IPS-18c (cell line): Measurements from ENCODE around the gene SPATC1L.
"Not testable (repeated sequence)": the region's sequence is repeated elsewhere in the genome, so short reads cannot be mapped to it uniquely, and the experiment has no call there.

Source experiments
- H3K4me3 ChIP-seq: 2 replicates; pipeline ENCODE4 v1.7.0; 2013; ENCODE audit warnings: low read depth, mild to moderate bottlenecking, low read length, moderate library complexity; ENCODE audit not compliant: insufficient read depth
- H3K9me3 ChIP-seq: one replicate; pipeline ENCODE4 v1.6.1; 2013; ENCODE audit warnings: mild to moderate bottlenecking, low read length, moderate library complexity; ENCODE audit not compliant: control insufficient read depth, insufficient read depth

Gene SPATC1L

DNA sequence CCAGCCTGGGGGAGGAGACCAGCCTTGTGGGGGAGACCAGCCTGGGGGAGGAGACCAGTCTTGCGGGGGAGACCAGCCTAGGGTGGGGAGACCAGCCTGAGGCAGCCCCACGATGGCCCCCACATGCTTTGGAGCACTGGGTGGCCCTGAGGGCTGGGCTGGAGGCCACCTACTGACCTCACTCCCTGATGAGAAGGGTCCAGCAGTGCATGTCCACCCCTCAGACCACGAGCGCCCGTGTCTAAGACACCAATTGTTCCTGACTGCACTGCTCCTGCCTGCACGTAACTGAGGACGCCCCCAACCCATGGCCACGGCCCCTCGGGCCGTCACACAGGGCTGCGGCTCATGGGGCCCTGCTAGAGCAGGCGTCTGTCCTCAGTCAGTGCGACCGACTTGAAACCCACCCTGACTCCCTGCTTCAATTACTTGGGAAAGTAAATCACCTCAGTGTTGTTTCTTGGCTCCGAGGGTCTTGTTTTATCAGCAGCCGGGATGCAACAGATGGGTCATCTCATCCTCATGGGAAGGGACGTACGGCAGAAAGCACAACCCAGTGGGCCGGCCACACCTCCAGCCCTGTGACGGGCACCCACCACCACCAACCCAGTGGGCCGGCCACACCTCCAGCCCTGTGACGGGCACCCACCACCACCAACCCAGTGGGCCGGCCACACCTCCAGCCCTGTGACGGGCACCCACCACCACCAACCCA, at the start of gene SPATC1L:
TSS of gene SPATC1L (minus strand) at position 550 of the 715 bp plus-strand sequence. CDS start 1,643 bp downstream, outside the sequence.
- Histone ChIP-seq H3K4me3 (peak within 1 kb of the TSS; percentile 84), H3K9me3 (no peaks in the 10 kb centered on the region)

DNA sequence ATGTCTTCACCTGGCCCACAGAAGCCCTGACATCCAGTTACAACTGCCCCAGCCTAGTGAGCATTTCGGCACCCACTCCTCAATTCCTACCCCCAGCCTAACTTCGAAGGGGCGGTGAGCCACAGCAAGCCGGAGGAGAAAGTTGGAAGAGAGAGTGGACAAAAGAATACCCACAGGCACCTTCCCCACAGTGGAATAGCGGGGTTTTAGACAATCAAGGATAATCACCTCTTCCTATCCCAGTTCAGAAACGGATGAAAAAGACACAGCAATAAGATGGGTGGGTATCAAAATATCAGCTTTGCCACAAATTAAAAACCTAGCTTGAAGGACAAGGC, 45.6 kb upstream of the SPATC1L start:
- Histone ChIP-seq H3K4me3 (peak overlapping the region; percentile 71), H3K9me3 (peaks cover 10% of the 10 kb centered on the region)

DNA sequence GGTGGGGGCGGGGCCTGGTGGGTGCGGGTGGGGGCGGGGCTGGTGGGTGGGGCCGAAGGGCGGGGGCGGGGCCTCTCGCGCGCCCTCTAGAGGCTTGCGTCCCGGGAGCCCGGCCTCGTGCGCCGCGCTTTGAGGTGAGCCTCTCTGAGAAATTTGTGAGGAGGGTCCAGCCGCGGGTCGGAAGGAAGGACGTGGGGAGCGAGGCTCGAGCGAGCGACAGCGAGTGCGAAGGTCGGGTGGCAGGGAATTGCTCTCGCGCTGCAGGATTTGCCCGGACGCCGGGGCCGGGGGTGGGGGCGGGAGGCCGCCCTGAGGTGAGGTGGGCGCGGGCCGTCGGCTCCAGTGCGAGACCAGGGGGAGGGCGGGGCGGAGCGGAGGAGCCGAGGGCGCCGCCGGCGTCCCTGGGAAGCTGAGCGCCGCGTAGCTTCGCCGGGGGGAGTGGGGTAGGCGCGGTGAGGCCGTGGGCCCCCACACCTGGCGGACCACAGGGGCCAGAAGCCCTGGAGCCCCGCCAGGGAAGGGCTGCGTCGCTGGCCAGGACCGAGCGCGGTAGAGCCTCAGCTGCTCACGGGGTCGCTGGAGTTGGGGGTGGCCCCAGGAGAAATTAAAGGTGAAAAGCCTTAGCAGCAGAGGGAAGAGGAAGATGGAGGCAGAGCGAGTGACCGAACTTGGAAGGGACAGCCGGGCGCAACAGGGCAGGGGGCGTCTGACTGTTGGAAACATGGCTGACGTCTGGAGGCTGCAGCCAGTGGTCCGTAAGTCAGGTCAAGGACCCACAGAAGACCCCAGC, 45.1 kb upstream of the SPATC1L start:
- Histone ChIP-seq H3K4me3 (peak overlapping the region; percentile 71), H3K9me3 (peaks cover 10% of the 10 kb centered on the region)

DNA sequence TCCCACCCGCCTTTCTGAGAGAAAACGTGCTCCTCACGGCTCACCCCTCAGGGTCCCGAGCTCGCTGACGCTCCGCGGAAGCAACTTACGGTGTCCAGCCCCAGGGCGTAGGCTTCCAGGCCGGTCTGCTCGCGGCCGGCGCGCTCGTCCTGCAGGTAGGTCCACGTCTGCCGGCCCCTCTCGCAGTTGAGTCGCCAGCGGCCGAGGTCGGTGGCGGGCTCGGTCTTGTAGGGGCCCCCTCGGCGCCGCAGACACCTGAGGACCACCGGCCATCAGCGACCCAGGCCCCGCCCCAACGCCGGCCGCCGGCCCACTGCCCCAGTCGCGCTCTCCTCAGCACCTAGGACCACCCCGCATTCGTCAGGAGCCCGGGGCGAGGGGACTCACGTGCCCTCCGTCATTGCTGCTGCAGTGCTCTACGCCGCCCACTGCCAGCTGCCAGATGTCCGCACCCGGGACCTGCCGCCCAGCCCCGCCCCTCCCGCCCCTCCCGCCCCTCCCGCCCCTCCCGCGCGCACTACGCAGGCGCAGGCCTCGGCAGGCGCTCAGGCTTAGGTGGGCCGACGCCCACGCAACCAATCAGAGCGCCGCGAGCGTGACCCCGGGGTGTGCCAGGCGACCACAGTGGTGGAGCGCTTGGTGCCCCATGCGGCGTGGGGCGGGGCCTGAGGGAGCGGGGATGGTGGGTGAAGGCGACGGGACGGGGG, 44.2 kb upstream of the SPATC1L start, which contains the start of gene LSS:
TSS of gene LSS (minus strand) at position 430 of the 707 bp plus-strand sequence. CDS start at position 401, 29 bp downstream.
- peak within 1 kb of the TSS; percentile 71 for H3K4me3 ChIP-seq
- H3K9me3 ChIP-seq: peaks cover 10% of the 10 kb centered on the region

DNA sequence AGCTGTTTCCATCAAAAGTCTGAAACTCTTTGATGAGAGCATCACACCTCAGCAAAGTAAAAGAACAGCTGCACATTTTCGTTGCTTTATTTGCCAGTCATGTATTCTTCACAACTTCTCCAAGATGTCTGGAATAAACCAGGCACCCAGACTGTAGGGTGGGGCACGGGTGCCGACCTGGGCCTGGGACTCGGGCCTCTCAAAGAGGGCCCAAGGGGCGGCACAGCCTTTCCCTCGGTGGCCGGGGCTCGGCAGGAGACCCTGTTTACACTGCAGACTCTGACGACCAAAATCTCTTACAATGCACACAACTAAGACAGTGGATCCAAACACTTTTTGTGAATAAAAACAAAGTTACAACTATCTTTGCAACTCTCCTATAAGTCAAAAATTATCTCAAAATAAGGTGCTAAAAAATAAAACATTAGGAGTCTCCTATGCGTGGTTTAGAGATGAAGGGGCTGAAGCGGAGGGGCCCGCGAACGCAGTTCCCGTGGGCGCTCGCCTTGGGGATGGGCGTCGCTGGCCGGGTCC, 43.6 kb upstream of the SPATC1L start:
- peak overlapping the region; percentile 69 for H3K4me3 ChIP-seq
- H3K9me3 ChIP-seq: peaks cover 10% of the 10 kb centered on the region

DNA sequence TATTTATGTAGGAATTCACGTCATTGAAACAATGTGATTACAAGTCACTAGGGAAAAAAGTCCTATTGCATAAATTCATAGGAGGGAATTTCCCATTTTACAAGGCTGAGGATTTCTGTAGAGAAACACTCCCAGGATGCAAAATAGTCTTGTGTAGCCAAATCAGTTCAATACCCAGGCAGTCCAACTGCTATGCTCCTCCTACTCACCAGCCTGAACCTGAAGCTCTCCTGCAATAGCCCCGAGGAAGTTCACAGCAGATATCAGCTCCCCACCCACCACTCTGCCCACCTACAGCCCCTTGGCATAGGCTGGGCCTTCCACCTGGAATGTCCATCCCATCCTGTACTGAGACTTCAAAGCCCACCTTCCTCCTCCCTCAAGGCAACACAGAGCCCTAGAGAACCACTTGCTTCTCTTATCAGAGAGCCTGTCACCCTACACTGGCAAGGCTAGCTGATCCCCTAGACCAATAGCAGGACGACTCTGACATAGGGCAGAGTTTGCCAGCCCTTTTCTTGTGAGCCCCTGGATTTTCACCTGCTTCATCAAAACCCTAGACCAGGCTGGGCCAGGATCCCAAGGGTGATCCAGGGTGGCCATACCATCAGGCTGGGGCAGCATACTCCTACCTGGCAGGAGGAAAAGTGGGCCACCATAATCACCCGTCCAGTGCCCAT, 42.8 kb upstream of the SPATC1L start:
- peaks cover 10% of the 10 kb centered on the region for H3K9me3 ChIP-seq
- 0 out of 2 replicates have a peak overlapping the region, but pooled peaks have one; percentile 69 for H3K4me3 ChIP-seq

DNA sequence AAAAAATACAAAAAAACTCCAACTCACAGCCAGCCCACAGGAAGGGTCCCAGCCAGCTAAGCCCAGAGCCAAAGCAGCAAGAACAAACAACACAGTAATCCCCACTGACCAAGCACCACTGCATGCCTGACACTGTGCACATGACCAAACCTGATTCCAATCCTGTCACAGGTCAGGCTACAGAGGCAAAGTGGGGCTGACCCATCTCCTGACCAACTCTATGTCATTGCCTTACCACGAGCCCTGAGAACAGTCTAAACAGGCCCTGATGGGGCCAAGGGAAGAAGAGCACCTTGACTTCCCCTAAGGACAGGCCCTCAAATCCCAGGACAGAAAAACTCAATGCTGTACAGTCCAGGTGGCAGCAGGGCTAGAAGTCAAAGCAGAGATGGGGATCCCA, 41.9 kb upstream of the SPATC1L start:
- no peak overlapping the region for H3K4me3 ChIP-seq

DNA sequence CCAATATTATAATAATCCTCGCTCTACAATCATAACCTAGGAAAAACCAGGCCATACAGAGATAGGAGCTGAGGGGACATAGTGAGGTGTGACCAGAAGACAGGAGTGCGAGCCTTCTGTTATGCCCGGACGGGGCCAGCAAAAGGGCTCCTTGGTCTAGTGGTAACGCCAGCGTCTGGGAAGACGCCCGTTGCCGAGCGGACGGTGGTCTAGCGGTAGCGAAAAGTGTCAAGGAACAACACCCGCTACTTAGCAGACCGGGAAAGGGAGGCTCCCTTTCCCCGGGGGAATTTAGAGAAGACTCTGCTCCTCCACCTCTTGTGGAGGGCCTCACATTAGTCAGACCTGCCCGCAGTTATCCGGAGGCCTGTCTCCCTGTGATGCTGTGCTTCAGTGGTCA, 39.4 kb upstream of the SPATC1L start:
- H3K9me3 ChIP-seq, H3K4me3 ChIP-seq: not testable (repeated sequence)

More for the DNA sequence above, 41.9 kb upstream of the SPATC1L start:
- H3K9me3 ChIP-seq: peaks cover 2% of the 10 kb centered on the region

DNA sequence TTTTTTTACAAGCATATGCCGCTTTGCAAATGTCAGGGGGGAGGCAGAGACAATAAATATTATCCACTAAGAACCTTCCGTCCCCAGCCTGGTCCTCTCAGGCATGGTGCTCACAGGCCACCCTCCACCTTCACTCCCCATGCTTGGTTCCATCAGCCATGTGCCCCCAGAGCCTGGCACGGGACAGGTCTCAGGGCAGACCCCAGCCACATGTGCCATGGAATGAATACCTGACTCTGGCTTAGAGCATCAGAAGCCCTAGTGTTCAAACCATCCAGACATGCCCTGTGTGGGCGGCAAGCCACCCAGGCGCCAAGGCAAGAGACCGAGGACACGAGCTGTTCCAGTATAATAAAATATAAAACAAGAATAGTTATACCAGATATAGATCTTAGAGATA, 39.0 kb upstream of the SPATC1L start:
- Histone ChIP-seq H3K4me3 (no peak overlapping the region), H3K9me3 (no peaks in the 10 kb centered on the region)

DNA sequence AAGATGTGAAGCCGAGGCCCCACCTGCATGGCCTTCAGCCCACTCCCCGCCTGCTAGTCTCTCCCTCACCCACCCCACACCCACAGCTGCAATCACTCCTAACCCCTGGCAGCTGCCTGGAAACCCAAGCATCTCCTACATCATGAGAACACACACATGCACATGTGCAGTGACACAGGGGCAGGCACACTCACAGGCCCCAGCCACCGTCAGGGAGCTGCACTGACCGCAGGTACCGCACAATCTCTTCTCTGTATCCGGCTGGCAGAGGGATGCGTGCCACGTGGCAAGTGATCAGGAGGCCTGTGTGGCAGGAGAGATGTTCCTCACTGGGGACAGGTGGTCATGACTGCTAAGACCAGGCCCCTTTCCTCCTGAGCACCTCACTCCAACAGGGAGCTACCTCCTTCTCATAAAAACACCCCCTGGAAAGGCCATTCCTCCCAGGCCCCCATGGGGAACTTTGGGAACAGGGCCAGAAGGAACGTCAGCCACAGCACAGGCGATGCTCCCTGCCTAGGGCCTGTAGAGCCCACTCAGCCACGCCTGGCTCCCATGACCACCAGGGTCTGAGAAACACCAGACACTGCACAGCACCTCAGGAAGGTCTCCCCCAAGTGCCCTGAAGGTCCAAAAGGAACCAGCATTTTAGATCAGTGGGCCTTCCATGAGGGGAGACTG, 38.3 kb upstream of the SPATC1L start:
- Histone ChIP-seq H3K9me3 (no peaks in the 10 kb centered on the region), H3K4me3 (no peak overlapping the region)

DNA sequence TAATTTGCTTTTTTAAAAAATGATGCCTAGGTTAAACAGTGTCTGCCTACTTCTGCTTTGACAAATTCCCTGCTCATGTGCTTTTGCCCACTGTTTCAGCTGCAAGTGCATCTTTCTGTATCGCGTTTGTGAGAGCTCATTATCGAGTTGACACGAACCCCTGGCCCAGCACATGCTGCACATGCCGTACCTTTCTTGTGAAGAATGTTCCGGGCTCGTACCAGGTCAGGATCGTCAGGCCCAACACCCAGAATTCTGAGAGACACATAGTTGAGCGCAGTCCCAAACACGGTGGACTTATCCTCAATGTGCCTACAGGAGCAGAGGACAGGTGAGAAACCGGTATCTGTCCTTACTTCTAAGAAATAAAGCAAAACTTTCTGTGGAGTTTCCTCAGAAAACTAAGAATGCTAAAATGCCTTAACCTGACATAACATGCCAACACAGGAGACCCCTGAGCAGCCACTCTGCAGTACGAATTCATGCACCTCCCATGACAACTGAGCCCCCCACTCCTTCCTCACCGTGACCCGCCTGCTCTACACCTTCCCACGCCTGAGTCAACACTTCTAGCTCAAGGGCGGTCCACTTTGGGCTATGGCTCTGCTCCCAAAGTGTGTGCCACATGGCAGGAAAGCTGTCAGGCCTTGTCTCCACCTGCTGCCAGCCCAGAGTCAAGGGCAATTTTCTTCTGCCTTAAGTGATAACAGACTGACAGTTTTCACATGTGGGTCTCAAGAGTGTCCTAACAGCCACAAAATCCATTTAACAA, 37.6 kb upstream of the SPATC1L start:
- H3K4me3 ChIP-seq: no peak overlapping the region
- no peaks in the 10 kb centered on the region for H3K9me3 ChIP-seq

DNA sequence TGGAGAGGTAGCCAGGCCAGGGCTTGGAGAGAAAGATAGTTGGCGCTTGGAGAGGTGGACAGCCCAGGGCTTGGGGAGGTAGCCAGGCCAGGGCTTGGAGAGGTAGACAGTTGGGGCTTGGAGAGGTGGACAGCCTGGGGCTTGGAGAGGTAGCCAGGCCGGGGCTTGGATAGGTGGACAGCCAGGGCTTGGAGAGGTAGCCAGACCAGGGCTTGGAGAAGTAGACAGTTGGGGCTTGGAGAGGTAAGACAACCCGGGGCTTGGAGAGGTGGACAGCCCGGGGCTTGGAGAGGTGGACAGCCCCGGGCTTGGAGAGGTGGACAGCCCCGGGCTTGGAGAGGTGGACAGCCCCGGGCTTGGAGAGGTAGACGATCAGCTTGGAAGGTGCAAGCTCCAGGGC, 36.6 kb upstream of the SPATC1L start:
- Histone ChIP-seq H3K4me3 (no peak overlapping the region), H3K9me3 (no peaks in the 10 kb centered on the region)

DNA sequence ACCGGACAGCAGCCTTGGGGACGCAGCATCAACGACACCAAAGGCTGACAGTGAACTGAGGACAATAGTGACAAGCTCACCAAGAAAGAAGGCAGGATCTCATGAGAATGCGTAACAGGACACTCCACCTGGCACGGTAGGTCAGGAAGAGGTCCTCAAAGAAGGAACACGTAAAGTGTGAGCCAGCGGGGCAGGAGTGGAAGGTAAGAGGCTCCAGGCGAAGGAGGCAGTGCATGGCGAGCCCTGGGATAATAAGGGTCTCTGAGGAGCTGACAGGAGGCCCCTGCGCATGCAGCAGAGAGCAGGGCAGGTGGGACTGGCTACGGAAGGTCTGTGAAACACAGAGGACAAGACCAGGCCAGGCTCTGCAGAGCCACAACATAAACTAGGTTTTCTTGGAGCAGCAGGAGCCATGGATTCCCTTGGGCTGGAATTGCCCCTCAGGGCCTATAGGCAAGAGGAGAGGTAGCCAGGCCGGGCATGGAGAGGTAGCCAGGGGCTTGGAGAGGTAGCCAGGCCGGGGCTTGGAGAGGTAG, 36.1 kb upstream of the SPATC1L start:
- no peaks in the 10 kb centered on the region for H3K9me3 ChIP-seq
- no peak overlapping the region for H3K4me3 ChIP-seq

DNA sequence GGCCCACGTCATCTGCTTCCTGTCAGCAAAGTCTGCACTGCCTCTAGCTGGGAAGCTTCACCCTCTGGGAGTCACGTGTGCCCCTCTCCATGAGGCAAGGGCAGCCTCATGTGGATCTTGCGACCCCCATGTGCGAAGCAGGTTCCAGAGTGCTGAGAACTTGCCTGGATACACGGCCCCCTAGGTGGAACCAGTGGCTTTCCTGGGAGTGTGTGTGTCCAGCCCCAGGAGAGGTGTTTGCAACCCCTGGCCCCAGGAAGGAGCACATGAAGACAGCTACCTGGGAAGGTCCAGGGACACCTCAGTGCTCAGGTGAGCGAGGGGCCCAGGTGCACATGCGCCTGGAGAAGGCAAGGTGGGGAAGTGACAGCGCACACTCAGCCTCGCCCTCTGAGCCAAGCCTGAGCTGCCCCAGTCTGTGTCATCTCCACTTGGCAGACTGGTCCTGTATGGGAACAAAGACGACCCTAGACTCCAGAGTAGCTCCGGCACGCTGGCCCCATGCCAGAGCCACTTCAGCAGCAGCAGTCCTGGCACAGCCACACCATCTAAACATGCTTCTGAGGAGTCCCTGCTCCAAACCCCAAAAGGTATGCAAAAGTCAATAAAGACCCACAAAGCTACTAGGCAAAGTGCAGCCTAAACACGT, 35.5 kb upstream of the SPATC1L start:
- H3K9me3 ChIP-seq: no peaks in the 10 kb centered on the region
- H3K4me3 ChIP-seq: no peak overlapping the region

DNA sequence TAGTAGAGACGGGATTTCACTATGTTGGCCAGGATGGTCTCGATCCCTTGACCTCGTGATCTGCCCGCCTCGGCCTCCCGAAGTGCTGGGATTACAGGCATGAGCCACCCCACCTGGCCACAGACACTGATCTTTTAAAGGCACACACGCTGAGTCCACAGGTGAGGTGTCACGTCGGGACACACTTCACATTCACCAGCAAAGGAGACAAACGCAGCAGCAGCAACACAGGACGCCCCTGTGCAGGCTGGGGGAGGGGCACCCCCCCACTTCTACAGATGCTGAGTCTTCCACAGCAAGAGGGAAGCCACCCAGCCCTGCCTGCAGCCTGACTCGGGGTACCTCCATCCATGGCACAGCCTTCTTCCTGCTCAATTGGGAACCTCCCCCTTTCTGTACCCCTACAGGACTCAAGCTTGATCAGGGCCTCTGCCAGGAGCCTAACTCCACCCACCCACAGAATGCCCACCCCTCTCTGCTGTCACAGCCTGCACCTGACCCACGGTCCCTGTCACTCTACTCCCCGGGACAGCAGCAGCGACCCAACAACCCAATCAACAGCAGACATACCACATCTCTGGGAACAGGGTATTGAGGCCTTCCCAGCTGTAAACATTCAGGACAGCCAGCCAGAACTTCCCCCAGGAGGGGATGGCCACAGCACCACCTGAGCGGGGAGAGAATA, 34.8 kb upstream of the SPATC1L start:
- no peak overlapping the region for H3K4me3 ChIP-seq

More for the DNA sequence above, 34.8 kb upstream of the SPATC1L start:
- H3K9me3 ChIP-seq: no peaks in the 10 kb centered on the region
